SHP77 treated with DMSO at 0.1 percent for 48 hours (cell line): ENCODE data around the gene RNF217.
"Not testable (repeated sequence)": the region's sequence is repeated elsewhere in the genome, so short reads cannot be mapped to it uniquely, and the experiment has no call there.

Experiments
- DNase-seq: peaks from one replicate; lab custom pipeline; 2025; lab: John Stamatoyannopoulos, UW

RNF217 gene

GRCh38 chr6:125054331-125054730, 92.1 kb downstream of the RNF217 start:
- DNase-seq, result no peak

DNA sequence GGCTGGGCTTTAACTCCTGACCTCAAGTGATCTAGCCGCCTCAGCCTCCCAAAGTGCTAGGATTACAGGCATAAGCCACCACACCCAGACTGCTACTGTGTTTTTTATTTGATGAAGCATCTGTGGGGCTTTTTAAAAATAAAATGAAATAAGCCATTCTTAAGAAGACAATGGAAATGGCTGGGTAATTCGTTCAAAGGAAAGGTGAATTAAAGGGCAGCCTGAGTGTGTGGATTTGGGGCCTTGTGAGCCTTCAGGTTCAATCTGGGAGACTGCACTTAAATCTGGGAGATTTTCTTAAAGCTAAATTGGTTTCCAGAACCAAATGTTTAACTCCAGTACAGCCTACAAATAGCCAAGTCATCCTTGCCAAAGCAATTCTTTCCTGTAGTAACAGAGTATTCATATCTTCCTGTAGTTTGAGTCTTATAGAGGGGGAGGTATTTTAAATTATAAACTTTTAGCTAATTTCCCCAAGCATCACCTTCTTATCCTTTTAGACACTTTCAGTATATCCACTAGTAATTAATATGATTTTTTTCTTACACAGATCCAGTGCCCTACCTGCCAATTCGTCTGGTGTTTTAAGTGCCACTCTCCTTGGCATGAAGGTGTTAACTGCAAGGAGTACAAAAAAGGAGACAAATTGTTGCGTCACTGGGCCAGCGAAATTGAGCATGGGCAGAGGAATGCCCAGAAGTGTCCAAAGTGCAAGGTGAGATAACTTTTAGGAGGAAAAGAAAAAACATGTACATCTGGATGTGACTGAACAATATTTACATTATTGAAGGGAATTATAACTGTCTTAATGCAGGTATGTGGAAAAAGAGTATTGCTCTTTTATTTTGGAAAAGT, 95.4 kb downstream of the RNF217 start:
- DNase-seq, result no peak

DNA sequence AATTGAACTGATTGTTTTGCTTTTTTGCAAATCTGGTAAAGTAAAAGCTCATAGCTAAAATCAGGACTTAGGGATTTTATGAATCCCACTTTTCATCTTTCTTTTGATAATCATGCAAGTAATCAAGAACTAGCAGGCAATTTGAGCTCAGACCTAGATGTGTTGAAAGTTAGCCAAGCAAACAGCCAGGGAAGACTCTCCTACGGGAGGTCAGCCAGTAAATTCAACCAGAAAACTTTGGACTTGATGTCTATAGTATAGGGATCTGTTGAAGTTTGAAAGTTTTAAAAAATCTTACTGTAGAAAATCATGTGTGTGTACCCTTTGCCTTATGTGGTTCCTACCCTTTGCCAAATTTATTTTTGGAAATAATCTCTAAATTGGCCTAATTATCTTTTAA, 96.3 kb downstream of the RNF217 start:
- no peak for DNase-seq

- no peak for DNase-seq
These were observed 101.1 kb downstream of the RNF217 start for GRCh38 chr6:125063307-125063706.

GRCh38 chr6:125066140-125066539, 103.9 kb downstream of the RNF217 start:
- no peak for DNase-seq

- DNase-seq, result no peak
These were observed 104.7 kb downstream of the RNF217 start for GRCh38 chr6:125066964-125067363.

DNA sequence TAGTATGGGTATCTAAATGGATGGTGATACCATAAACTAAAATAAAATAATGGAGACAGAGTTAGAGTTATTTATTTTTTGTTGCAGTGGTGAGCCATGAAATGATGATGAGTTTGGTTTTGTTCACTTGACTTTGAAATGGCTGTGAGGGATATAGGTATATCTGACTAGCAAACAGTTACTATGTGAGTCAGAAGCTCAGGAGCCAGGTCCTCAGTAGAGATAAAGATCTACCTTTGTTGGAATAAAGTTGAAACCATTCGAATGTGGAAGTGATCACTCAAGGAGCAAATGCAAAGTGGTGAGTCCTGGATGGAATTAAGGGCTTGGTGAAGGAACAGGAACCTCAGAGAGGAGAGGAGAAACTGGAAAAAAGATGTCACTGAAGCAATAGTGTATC, 105.3 kb downstream of the RNF217 start:
- no peak for DNase-seq

DNA sequence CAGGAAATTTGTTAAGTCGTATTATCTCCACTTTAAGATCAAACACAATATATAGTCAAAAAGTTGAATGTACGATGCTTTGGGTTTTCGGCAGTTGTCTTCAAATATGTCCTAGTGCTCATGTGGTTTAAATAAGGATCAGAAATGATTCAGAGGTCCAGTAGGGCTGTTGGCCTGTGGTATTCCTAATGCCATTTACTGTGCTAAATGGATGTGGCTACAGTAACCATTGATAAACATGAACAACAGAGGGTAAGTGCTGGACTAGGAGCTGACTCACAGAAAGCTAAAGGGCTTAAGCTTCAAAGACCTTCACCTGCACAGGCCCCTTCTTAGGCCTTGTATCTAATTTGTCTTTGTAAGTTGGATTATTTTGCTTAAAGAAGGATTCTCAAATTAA, 110.8 kb downstream of the RNF217 start:
- DNase-seq, result no peak

- DNase-seq, result no peak
These were observed 111.9 kb downstream of the RNF217 start for GRCh38 chr6:125074120-125074519.

- not testable (repeated sequence) for DNase-seq
These were observed 112.8 kb downstream of the RNF217 start for GRCh38 chr6:125075073-125075472.

- DNase-seq, result no peak
These were observed 113.7 kb downstream of the RNF217 start for GRCh38 chr6:125075741-125076481.

GRCh38 chr6:125076482-125076742, 114.2 kb downstream of the RNF217 start:
- no peak for DNase-seq

- no peak for DNase-seq
These were observed 115.2 kb downstream of the RNF217 start for GRCh38 chr6:125077453-125077852.

- no peak for DNase-seq
These were observed 116.5 kb downstream of the RNF217 start for GRCh38 chr6:125078602-125079321.

DNA sequence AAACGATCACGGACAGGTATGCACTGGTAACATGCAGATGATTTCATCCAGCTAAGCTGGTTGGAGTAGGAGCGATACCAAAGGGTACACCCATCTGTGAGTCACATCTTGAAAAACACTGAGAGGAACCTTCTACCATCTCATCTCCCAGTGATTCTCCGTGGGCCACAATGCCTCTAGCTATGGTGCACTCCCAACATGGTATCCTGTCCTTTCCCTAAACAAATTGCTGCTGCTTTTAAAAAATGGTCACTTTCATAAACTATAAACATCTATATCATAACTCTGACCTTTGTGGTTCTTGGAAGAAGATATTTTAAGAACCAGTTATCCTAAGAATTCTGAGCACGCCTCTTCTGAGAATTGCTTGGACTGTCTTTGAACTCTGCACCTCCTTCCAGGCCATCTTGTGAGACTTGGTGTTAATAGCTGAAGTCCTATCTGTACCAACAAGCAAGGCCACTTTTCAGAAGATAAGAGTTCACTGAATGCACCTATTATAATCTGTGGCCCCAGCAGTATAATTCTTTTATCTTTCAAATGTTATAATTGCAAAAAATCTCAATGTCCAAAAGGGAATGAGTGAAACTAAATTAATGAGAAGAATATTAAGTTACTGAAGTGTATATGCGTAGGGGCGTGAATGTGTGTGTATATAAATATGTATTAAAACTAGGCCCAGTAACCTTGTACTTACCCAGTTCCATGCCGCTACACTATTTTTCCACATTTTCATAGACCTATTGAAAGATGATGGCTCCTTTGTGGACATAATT, 120.9 kb downstream of the RNF217 start:
- no peak for DNase-seq

DNA sequence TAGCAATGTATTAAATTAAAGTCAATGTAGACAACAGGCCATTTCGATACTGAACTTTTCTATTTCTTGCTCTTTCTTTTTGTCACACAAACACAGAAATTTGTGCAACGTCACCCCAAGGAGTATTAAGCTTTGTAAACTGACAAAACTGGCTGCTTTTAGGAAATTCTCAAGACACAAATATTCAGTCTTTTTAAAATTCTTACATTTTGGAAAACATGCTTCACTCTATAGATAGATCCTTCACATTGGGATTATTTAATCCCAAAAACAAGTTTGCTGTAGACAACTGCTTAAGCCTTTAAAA, 121.4 kb downstream of the RNF217 start:
- no peak for DNase-seq

- no peak for DNase-seq
These were observed 124.5 kb downstream of the RNF217 start for GRCh38 chr6:125086716-125087115.

- no peak for DNase-seq
These were observed 126.7 kb downstream of the RNF217 start for GRCh38 chr6:125088963-125089362.

- DNase-seq, result no peak
These were observed 132.3 kb downstream of the RNF217 start for GRCh38 chr6:125094563-125094962.

DNA sequence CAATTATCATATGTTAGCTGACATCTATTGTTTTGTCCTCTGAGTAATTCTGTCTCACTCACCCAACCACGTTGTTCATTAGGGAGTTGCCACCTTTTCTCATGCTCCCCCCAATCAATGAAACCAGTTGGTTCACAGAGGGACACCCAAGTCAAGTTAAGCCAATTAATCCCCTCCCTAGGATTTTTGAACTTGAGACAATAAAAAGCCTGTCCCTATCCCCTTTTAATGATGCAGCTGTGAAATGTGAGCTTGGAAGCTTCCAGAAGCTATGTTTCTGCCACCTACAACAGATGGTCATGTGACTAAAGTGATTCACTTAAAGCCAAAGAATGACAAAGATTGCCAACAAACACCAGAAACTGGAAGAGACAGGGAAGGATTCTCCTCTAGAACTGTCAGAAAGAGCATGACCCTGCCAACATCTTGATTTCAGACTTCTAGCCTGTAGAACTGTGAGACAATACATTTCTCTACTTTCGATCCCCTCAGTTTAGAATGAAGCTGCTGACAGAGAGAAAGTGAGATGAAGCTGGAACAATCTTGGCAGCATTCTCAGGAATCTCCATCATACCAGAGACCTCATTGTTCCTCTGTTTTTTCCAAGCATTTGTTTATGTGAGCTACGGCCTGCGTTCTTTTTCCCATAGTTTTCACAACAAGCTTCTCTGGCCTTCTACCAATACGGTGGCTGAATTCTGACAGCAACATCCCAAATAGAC, 133.5 kb downstream of the RNF217 start:
- DNase-seq, result no peak

- no peak for DNase-seq
These were observed 134.9 kb downstream of the RNF217 start for GRCh38 chr6:125097186-125097585.

- DNase-seq, result no peak
These were observed 136.0 kb downstream of the RNF217 start for GRCh38 chr6:125098253-125098652.
